ENCODE data around the gene APLP2. TPM values are rescaled to one million over a fixed set of nuclear protein-coding genes. Genes with fewer than 3 reads are reported as not detected.

The APLP2 gene
- total and polyA plus RNA-seq, 9 of the 15 experiments (the other 6 are each of a cell fraction or from before 2014, with no cell fraction given), result 17.4 to 164 (median 118) TPM

GRCh38 chr11:130112071-130112830 is 42.6 kb downstream of the APLP2 start:
- no peak for DNase-seq (ENCODE audit: extremely low read depth in 1 of 4, low spot score in 3 of 4)
- H3K4me1 ChIP-seq (replicated peaks in 1 of 2; ENCODE audit: control insufficient read depth in 2 of 2, insufficient read depth in 2 of 2, low read length in 2 of 2), result no peaks in the 10 kb centered on the region
- no TSS peak for BruUV-seq (replicated peaks)
- no peak for FAIRE-seq
- in situ Hi-C loops (cut with MboI), result no loop called here
- ChIA-PET POLR2A (no interaction called here), CTCF (ENCODE audit: low intra/inter-chr PET ratio) (no interaction called here)
- intact Hi-C loops (cut with micrococcal nuclease), result no loop called here
- H3K27me3 ChIP-seq (ENCODE audit: control insufficient read depth in 2 of 2, insufficient read depth in 2 of 2, low read length in 2 of 2), result no peaks in the 10 kb centered on the region
- 0 out of 3 replicates have a peak, but pooled peaks cover 8% of the 10 kb centered on the region for H3K79me2 ChIP-seq (ENCODE audit: control insufficient read depth, insufficient read depth, low read length)
- no peak for ATAC-seq
- 0 out of 2 replicates have a peak, but pooled peaks have one; percentile 18 for TF ChIP-seq ATF3 (IDR thresholded peaks at IDR 0.05)
- TF ChIP-seq ATF3 (CRISPR knock-in tag; conservative IDR thresholded peaks at IDR 0.05), result no peak
- TF ChIP-seq CBFA2T3 (IDR thresholded peaks at IDR 0.05), result no peak
- H3K9me3 ChIP-seq (replicated peaks; ENCODE audit: control insufficient read depth, insufficient read depth, low read depth, low read length), result no peaks in the 10 kb centered on the region
- no peak overlapping the region for H3K4me3 ChIP-seq
- no peak overlapping the region for H2AFZ ChIP-seq (ENCODE audit: low read depth, low read length)
- H3K9me1 ChIP-seq (ENCODE audit: control insufficient read depth, insufficient read depth, low read length), result no peaks in the 10 kb centered on the region
- H3K36me3 ChIP-seq (ENCODE audit: control insufficient read depth, insufficient read depth, low read length), result peaks cover 61% of the 10 kb centered on the region
- WGBS (ENCODE audit: insufficient coverage, low coverage, missing lambda C conversion rate), result 88% methylated on average over 10 of the region's 10 CpGs
- H3K9ac ChIP-seq (ENCODE audit: insufficient read depth in 1 of 2, low read depth in 2 of 2, low read length in 2 of 2), result no peak overlapping the region
- peaks cover 4% of the 10 kb centered on the region; the same call in 1 of the 2 replicates for H4K20me1 ChIP-seq (replicated peaks; ENCODE audit: control insufficient read depth, insufficient read depth, low read length)
- no peak overlapping the region for H3K27ac ChIP-seq (ENCODE audit: extremely low read depth, low read depth, low read length)
- no peak overlapping the region for H3K4me2 ChIP-seq (ENCODE audit: insufficient read depth, low read length)

- H3K27ac ChIP-seq (ENCODE audit: extremely low read depth, low read depth, low read length), result no peak overlapping the region
- H3K4me1 ChIP-seq (replicated peaks in 1 of 2; ENCODE audit: control insufficient read depth in 2 of 2, insufficient read depth in 2 of 2, low read length in 2 of 2), result no peaks in the 10 kb centered on the region
- in situ Hi-C loops (cut with MboI), result no loop called here
- H3K9ac ChIP-seq (ENCODE audit: insufficient read depth in 1 of 2, low read depth in 2 of 2, low read length in 2 of 2), result no peak overlapping the region
- no peaks in the 10 kb centered on the region for H3K9me1 ChIP-seq (ENCODE audit: control insufficient read depth, insufficient read depth, low read length)
- ChIA-PET POLR2A (interaction anchor here (0.6 to 1.3 kb wide), 2 partner anchors 10 to 44 kb away, joined by 3 to 5 read pairs; no protein-coding TSS in a partner anchor), CTCF (ENCODE audit: low intra/inter-chr PET ratio) (no interaction called here)
- WGBS (ENCODE audit: insufficient coverage, low coverage, missing lambda C conversion rate), result 80% methylated on average over 5 of the region's 5 CpGs
- DNase-seq (ENCODE audit: extremely low read depth in 1 of 4, low spot score in 3 of 4) (peak in 1 of 4 experiments; percentile 29), FAIRE-seq (no peak), ATAC-seq (no peak)
- H3K79me2 ChIP-seq (ENCODE audit: control insufficient read depth, insufficient read depth, low read length), result 0 out of 3 replicates have a peak, but pooled peaks cover 8% of the 10 kb centered on the region
- H3K4me2 ChIP-seq (ENCODE audit: insufficient read depth, low read length), result no peak overlapping the region
- no peaks in the 10 kb centered on the region for H3K9me3 ChIP-seq (replicated peaks; ENCODE audit: control insufficient read depth, insufficient read depth, low read depth, low read length)
- intact Hi-C loops (cut with micrococcal nuclease), result no loop called here
- H3K4me3 ChIP-seq, result no peak overlapping the region
- no peaks in the 10 kb centered on the region for H3K27me3 ChIP-seq (ENCODE audit: control insufficient read depth in 2 of 2, insufficient read depth in 2 of 2, low read length in 2 of 2)
- TF ChIP-seq DLX4 (CRISPR knock-in tag; IDR thresholded peaks at IDR 0.05), result no peak
- TF ChIP-seq CREB3L1 (IDR thresholded peaks at IDR 0.05; ENCODE audit: borderline replicate concordance, low read depth), result no peak
- TF ChIP-seq POLR2A (conservative IDR thresholded peaks at IDR 0.05), result no peak
- no peak for TF ChIP-seq NFRKB (IDR thresholded peaks at IDR 0.05; ENCODE audit: low read depth)
- TF ChIP-seq MECOM (CRISPR knock-in tag; IDR thresholded peaks at IDR 0.05), result no peak
- TF ChIP-seq RAD21 (CRISPR knock-in tag; conservative IDR thresholded peaks at IDR 0.05 in 1 of 2, IDR thresholded peaks at IDR 0.05 in 1 of 2), result no peak
- BruUV-seq (replicated peaks), result no TSS peak
- H2AFZ ChIP-seq (ENCODE audit: low read depth, low read length), result no peak overlapping the region
- H4K20me1 ChIP-seq (replicated peaks; ENCODE audit: control insufficient read depth, insufficient read depth, low read length), result peaks cover 4% of the 10 kb centered on the region; the same call in 1 of the 2 replicates
- peaks cover 75% of the 10 kb centered on the region for H3K36me3 ChIP-seq (ENCODE audit: control insufficient read depth, insufficient read depth, low read length)
These were observed 44.6 kb downstream of the APLP2 start for GRCh38 chr11:130114281-130114680.
